ENCODE data around the gene ZC3H14. TPM values are rescaled to one million over a fixed set of nuclear protein-coding genes. Genes with fewer than 3 reads are reported as not detected.
A peak's percentile ranks its signal among the peaks of the same experiment; 100 is the strongest.

Gene ZC3H14
- polyA plus RNA-seq, 3 donors from 2014 or later, result 28.3 to 48.4 (median 36.1) TPM

GRCh38 chr14:88542857-88543795 is 19.7 kb upstream of the ZC3H14 start:
- no peaks in the 10 kb centered on the region for H3K36me3 Mint-ChIP-seq
- peaks cover 3 to 12% (median 4%) of the 10 kb centered on the region in 3 donors for H3K27me3 Mint-ChIP-seq (ENCODE audit: low read depth in 3 of 3)
- H3K9me3 Mint-ChIP-seq, result no peaks in the 10 kb centered on the region
- H3K4me1 Mint-ChIP-seq, result no peaks in the 10 kb centered on the region
- no peak for DNase-seq
- H3K27ac Mint-ChIP-seq, result no peak overlapping the region
- no peak overlapping the region for H3K4me3 Mint-ChIP-seq

GRCh38 chr14:88545256-88545655 is 17.6 kb upstream of the ZC3H14 start:
- no peak overlapping the region for H3K27ac Mint-ChIP-seq
- no peak for DNase-seq
- H3K36me3 Mint-ChIP-seq, result no peaks in the 10 kb centered on the region
- H3K4me3 Mint-ChIP-seq, result no peak overlapping the region
- H3K9me3 Mint-ChIP-seq, result no peaks in the 10 kb centered on the region
- peaks cover 2 to 11% (median 4%) of the 10 kb centered on the region in 3 donors for H3K27me3 Mint-ChIP-seq (ENCODE audit: low read depth in 3 of 3)
- H3K4me1 Mint-ChIP-seq, result no peaks in the 10 kb centered on the region

GRCh38 chr14:88546621-88547385 is 16.0 kb upstream of the ZC3H14 start:
- no peak overlapping the region for H3K27ac Mint-ChIP-seq
- peaks cover 2 to 10% (median 10%) of the 10 kb centered on the region in 3 donors for H3K27me3 Mint-ChIP-seq (ENCODE audit: low read depth in 3 of 3)
- H3K9me3 Mint-ChIP-seq, result no peaks in the 10 kb centered on the region
- no peak overlapping the region for H3K4me3 Mint-ChIP-seq
- no peaks in the 10 kb centered on the region for H3K36me3 Mint-ChIP-seq
- DNase-seq, result no peak
- H3K4me1 Mint-ChIP-seq, result peaks cover 3% of the 10 kb centered on the region in 2 donors

- Mint-ChIP-seq H3K4me3 (no peak overlapping the region), H3K36me3 (no peaks in the 10 kb centered on the region), H3K4me1 (peaks cover 4 to 7% of the 10 kb centered on the region in 2 donors), H3K9me3 (peaks cover 0 to 3% (median 0%) of the 10 kb centered on the region in 6 donors), H3K27ac (no peak overlapping the region), H3K27me3 (ENCODE audit: low read depth in 3 of 3) (peaks cover 6 to 16% (median 10%) of the 10 kb centered on the region in 3 donors)
- no peak for DNase-seq
Observed at GRCh38 chr14:88547386-88547780, 15.5 kb upstream of the ZC3H14 start.

- peaks cover 9 to 34% (median 20%) of the 10 kb centered on the region in 3 donors for H3K27me3 Mint-ChIP-seq (ENCODE audit: low read depth in 3 of 3)
Observed at GRCh38 chr14:88550078-88550477, 12.8 kb upstream of the ZC3H14 start.

GRCh38 chr14:88551094-88551870 is 11.6 kb upstream of the ZC3H14 start:
- Mint-ChIP-seq H3K4me1 (peaks cover 14 to 26% of the 10 kb centered on the region in 2 donors), H3K36me3 (no peaks in the 10 kb centered on the region), H3K27me3 (ENCODE audit: low read depth in 3 of 3) (peaks cover 11 to 45% (median 19%) of the 10 kb centered on the region in 3 donors), H3K27ac (no peak overlapping the region), H3K9me3 (peaks cover 0 to 3% (median 0%) of the 10 kb centered on the region in 6 donors), H3K4me3 (peak overlapping the region; percentile 73 to 79 (median 78))
- peak in 2 of 3 donors; percentile 38 to 44 for DNase-seq

More at GRCh38 chr14:88550078-88550477, 12.8 kb upstream of the ZC3H14 start:
- Mint-ChIP-seq H3K27ac (no peak overlapping the region), H3K36me3 (no peaks in the 10 kb centered on the region), H3K4me3 (no peak overlapping the region), H3K4me1 (peaks cover 12 to 22% of the 10 kb centered on the region in 2 donors), H3K9me3 (peaks cover 0 to 3% (median 0%) of the 10 kb centered on the region in 6 donors)
- DNase-seq, result no peak

GRCh38 chr14:88551980-88552431 is 10.8 kb upstream of the ZC3H14 start:
- Mint-ChIP-seq H3K4me3 (peak overlapping the region; percentile 73 to 79 (median 78)), H3K9me3 (peaks cover 0 to 3% (median 0%) of the 10 kb centered on the region in 6 donors), H3K36me3 (no peaks in the 10 kb centered on the region), H3K4me1 (peaks cover 14 to 29% of the 10 kb centered on the region in 2 donors), H3K27me3 (ENCODE audit: low read depth in 3 of 3) (peaks cover 11 to 47% (median 20%) of the 10 kb centered on the region in 3 donors), H3K27ac (no peak overlapping the region)
- no peak for DNase-seq

GRCh38 chr14:88552876-88553275 is 10.0 kb upstream of the ZC3H14 start:
- peak overlapping the region in 1 of 5 donors; percentile 18 for H3K4me3 Mint-ChIP-seq
- H3K27me3 Mint-ChIP-seq (ENCODE audit: low read depth in 3 of 3), result peaks cover 11 to 47% (median 26%) of the 10 kb centered on the region in 3 donors
- no peak for DNase-seq
- no peaks in the 10 kb centered on the region for H3K36me3 Mint-ChIP-seq
- H3K4me1 Mint-ChIP-seq, result peaks cover 21 to 37% of the 10 kb centered on the region in 2 donors
- H3K9me3 Mint-ChIP-seq, result peaks cover 0 to 3% (median 0%) of the 10 kb centered on the region in 6 donors
- H3K27ac Mint-ChIP-seq, result no peak overlapping the region

- Mint-ChIP-seq H3K27ac (peak overlapping the region in 1 of 6 donors; percentile 10), H3K36me3 (no peaks in the 10 kb centered on the region)
- no peak for DNase-seq
Observed at GRCh38 chr14:88553886-88554456, 8.9 kb upstream of the ZC3H14 start.

GRCh38 chr14:88554457-88555286 is 8.2 kb upstream of the ZC3H14 start, which contains the start of gene PTPN21:
TSS of gene PTPN21 (minus strand) at chr14:88555007. CDS start at chr14:88550417, 4,590 bp downstream.
- peak within 1 kb of the TSS in 1 of 6 donors; percentile 10 for H3K27ac Mint-ChIP-seq
- H3K4me3 Mint-ChIP-seq, result peak within 1 kb of the TSS; percentile 76 to 84 (median 79)
- H3K27me3 Mint-ChIP-seq (ENCODE audit: low read depth in 3 of 3), result peaks cover 11 to 49% (median 27%) of the 10 kb centered on the region in 3 donors
- peaks cover 0 to 3% (median 0%) of the 10 kb centered on the region in 6 donors for H3K9me3 Mint-ChIP-seq
- DNase-seq, result peak in 2 of 3 donors; percentile 22 to 29
- peaks cover 21 to 37% of the 10 kb centered on the region in 2 donors for H3K4me1 Mint-ChIP-seq
- H3K36me3 Mint-ChIP-seq, result no peaks in the 10 kb centered on the region

More at GRCh38 chr14:88553886-88554456, 8.9 kb upstream of the ZC3H14 start:
- Mint-ChIP-seq H3K4me1 (peaks cover 21 to 37% of the 10 kb centered on the region in 2 donors), H3K9me3 (peaks cover 0 to 3% (median 0%) of the 10 kb centered on the region in 6 donors), H3K4me3 (peak overlapping the region; percentile 76 to 84 (median 78)), H3K27me3 (ENCODE audit: low read depth in 3 of 3) (peaks cover 11 to 49% (median 27%) of the 10 kb centered on the region in 3 donors)

- Mint-ChIP-seq H3K4me3 (peak overlapping the region in 2 of 5 donors; percentile 3 to 26), H3K9me3 (peaks cover 0 to 3% (median 0%) of the 10 kb centered on the region in 6 donors), H3K27me3 (ENCODE audit: low read depth in 3 of 3) (peaks cover 11 to 54% (median 25%) of the 10 kb centered on the region in 3 donors), H3K27ac (no peak overlapping the region), H3K4me1 (peaks cover 20 to 37% of the 10 kb centered on the region in 2 donors), H3K36me3 (no peaks in the 10 kb centered on the region)
- DNase-seq, result no peak
Observed at GRCh38 chr14:88556581-88556980, 6.3 kb upstream of the ZC3H14 start.

GRCh38 chr14:88559852-88560251 is 3.0 kb upstream of the ZC3H14 start:
- DNase-seq, result no peak
- Mint-ChIP-seq H3K9me3 (no peaks in the 10 kb centered on the region), H3K4me1 (peaks cover 35 to 43% of the 10 kb centered on the region in 2 donors), H3K4me3 (no peak overlapping the region), H3K36me3 (no peaks in the 10 kb centered on the region), H3K27me3 (ENCODE audit: low read depth in 3 of 3) (peaks cover 11 to 45% (median 34%) of the 10 kb centered on the region in 3 donors), H3K27ac (no peak overlapping the region)
